Measurements from ENCODE around the gene DACH1.

DACH1 gene

GRCh38 chr13:71785361-71785760, 81.6 kb downstream of the DACH1 start:
- Histone ChIP-seq H3K36me3 (ENCODE audit: control insufficient read depth in 2 of 2, insufficient read depth in 1 of 2, low read length in 2 of 2) (no peaks in the 10 kb centered on the region), H3K4me3 (ENCODE audit: low read depth, low read length) (no peak overlapping the region), H3K4me1 (ENCODE audit: control insufficient read depth, insufficient read depth, low read length) (no peaks in the 10 kb centered on the region), H3K9me3 (ENCODE audit: control insufficient read depth, insufficient read depth, low read depth, low read length) (no peaks in the 10 kb centered on the region), H3K27ac (ENCODE audit: extremely low read depth, low read depth, low read length) (no peak overlapping the region)
- CTCF ChIA-PET, result no interaction called here
- TF ChIP-seq SCRT2 (tag by site-specific recombination; IDR thresholded peaks at IDR 0.05) (no peak), ZNF362 (tag by site-specific recombination; IDR thresholded peaks at IDR 0.05) (no peak), ZNF777 (tag by site-specific recombination; IDR thresholded peaks at IDR 0.05; ENCODE audit: borderline replicate concordance) (no peak), ZBTB10 (tag by site-specific recombination; IDR thresholded peaks at IDR 0.05) (no peak), ZNF37A (tag by site-specific recombination; IDR thresholded peaks at IDR 0.05) (no peak), ZNF660 (tag by site-specific recombination; IDR thresholded peaks at IDR 0.05) (no peak), ZNF785 (tag by site-specific recombination; IDR thresholded peaks at IDR 0.05) (no peak), ZNF157 (tag by site-specific recombination; IDR thresholded peaks at IDR 0.05) (no peak), ZXDB (tag by site-specific recombination; IDR thresholded peaks at IDR 0.05) (no peak), ZNF324 (tag by site-specific recombination; IDR thresholded peaks at IDR 0.05) (no peak), WT1 (tag by site-specific recombination; IDR thresholded peaks at IDR 0.05) (no peak), ZFP41 (tag by site-specific recombination; IDR thresholded peaks at IDR 0.05; ENCODE audit: borderline replicate concordance) (no peak), ZNF280D (tag by site-specific recombination; IDR thresholded peaks at IDR 0.05) (no peak), ZSCAN18 (tag by site-specific recombination; IDR thresholded peaks at IDR 0.05) (no peak), ZNF248 (tag by site-specific recombination; IDR thresholded peaks at IDR 0.05) (no peak), ZNF449 (tag by site-specific recombination; IDR thresholded peaks at IDR 0.05) (no peak), SALL2 (tag by site-specific recombination; IDR thresholded peaks at IDR 0.05; ENCODE audit: borderline replicate concordance) (no peak), ZNF311 (tag by site-specific recombination; IDR thresholded peaks at IDR 0.05; ENCODE audit: borderline replicate concordance) (no peak), ZNF629 (tag by site-specific recombination; IDR thresholded peaks at IDR 0.05) (no peak)
- POLR2A ChIA-PET, result no interaction called here
